Measurements from ENCODE around the gene RPRD1A. TPM values are rescaled to one million over a fixed set of nuclear protein-coding genes. Genes with fewer than 3 reads are reported as not detected.
A peak's percentile ranks its signal among the peaks of the same experiment; 100 is the strongest.

Gene RPRD1A
- total and polyA plus RNA-seq, 9 of the 15 experiments (the other 6 are each of a cell fraction or from before 2014, with no cell fraction given) = 30.2 to 142 (median 66.0) TPM

- ATAC-seq (no peak), DNase-seq (ENCODE audit: extremely low read depth in 1 of 4, low spot score in 3 of 4) (no peak), FAIRE-seq (no peak)
- Histone ChIP-seq H3K9me1 (ENCODE audit: control insufficient read depth, insufficient read depth, low read length) (no peaks in the 10 kb centered on the region), H4K20me1 (replicated peaks; ENCODE audit: control insufficient read depth, insufficient read depth, low read length) (no peaks in the 10 kb centered on the region), H3K27ac (ENCODE audit: extremely low read depth, low read depth, low read length) (no peak overlapping the region), H3K4me1 (replicated peaks in 1 of 2; ENCODE audit: control insufficient read depth in 2 of 2, insufficient read depth in 2 of 2, low read length in 2 of 2) (no peaks in the 10 kb centered on the region), H3K79me2 (ENCODE audit: control insufficient read depth, insufficient read depth, low read length) (no peaks in the 10 kb centered on the region), H3K4me2 (ENCODE audit: insufficient read depth, low read length) (no peak overlapping the region), H3K36me3 (ENCODE audit: control insufficient read depth, insufficient read depth, low read length) (peaks cover 56% of the 10 kb centered on the region), H3K9ac (ENCODE audit: insufficient read depth in 1 of 2, low read depth in 2 of 2, low read length in 2 of 2) (no peak overlapping the region), H2AFZ (ENCODE audit: low read depth, low read length) (no peak overlapping the region), H3K4me3 (no peak overlapping the region), H3K27me3 (ENCODE audit: control insufficient read depth in 2 of 2, insufficient read depth in 2 of 2, low read length in 2 of 2) (no peaks in the 10 kb centered on the region), H3K9me3 (replicated peaks; ENCODE audit: control insufficient read depth, insufficient read depth, low read depth, low read length) (no peaks in the 10 kb centered on the region)
- no TSS peak for BruUV-seq (replicated peaks)
- intact Hi-C loops (cut with micrococcal nuclease) (no loop called here), in situ Hi-C loops (cut with MboI) (no loop called here)
- CTCF ChIA-PET (ENCODE audit: low intra/inter-chr PET ratio) = no interaction called here
- POLR2A ChIA-PET = interaction anchor here (0.6 kb wide), 1 partner anchor 13 kb away, joined by 3 read pairs; no protein-coding TSS in a partner anchor
- TF ChIP-seq ZSCAN29 (IDR thresholded peaks at IDR 0.05) (no peak), NEUROD1 (IDR thresholded peaks at IDR 0.05; ENCODE audit: borderline replicate concordance, low read depth, low read length, partially characterized antibody) (no peak), ZFP30 (CRISPR knock-in tag; IDR thresholded peaks at IDR 0.05; ENCODE audit: borderline replicate concordance) (no peak), SPI1 (IDR thresholded peaks at IDR 0.05; ENCODE audit: borderline replicate concordance, low read depth, low read length) (peak; percentile 60; the same call in 1 of the 2 replicates)
- TF ChIP-seq, protein P1, sequence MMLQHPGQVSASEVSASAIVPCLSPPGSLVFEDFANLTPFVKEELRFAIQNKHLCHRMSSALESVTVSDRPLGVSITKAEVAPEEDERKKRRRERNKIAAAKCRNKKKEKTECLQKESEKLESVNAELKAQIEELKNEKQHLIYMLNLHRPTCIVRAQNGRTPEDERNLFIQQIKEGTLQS (IDR thresholded peaks at IDR 0.05) = peak; percentile 65; the same call in 1 of the 2 replicates
- TF ChIP-seq, protein P1 (CRISPR knock-in tag; conservative IDR thresholded peaks at IDR 0.05) = no peak
- 19% methylated on average over 1 of the region's 1 CpG for WGBS (ENCODE audit: insufficient coverage, low coverage, missing lambda C conversion rate)
Measured at GRCh38 chr18:36114738-36115137, 47.4 kb upstream of the RPRD1A start.
